ENCODE measurements around the gene ASIC2.

ASIC2 gene

DNA sequence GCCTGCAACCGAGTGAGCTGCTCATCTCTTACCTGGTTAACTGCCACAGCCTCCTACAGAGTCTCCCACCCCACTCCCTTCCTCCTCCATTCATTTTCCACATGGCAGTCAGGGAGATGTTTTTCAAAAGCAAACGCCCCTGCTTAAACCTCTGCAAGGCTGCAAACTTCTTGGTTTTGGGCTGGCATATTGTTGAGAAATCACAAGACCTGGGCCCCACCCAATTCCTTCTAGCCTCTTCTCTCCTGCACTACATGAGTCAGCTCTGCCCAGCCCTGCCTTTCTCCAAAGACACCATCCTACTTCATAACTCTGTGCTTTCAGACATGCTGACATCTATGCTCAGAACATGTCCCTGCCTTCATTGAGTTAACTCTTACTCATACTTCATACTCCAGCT lies 165.4 kb downstream of the ASIC2 start:
- Histone ChIP-seq H4K91ac (ENCODE audit: low read depth, low read length, poor library complexity) (no peak overlapping the region), H2AK5ac (ENCODE audit: low read depth, low read length) (no peak overlapping the region), H3K9ac (ENCODE audit: low read depth, low read length, poor library complexity) (no peak overlapping the region), H3K27me3 (ENCODE audit: control insufficient read depth in 3 of 3, insufficient read depth in 3 of 3, low read depth in 1 of 3, low read length in 3 of 3) (peaks cover 0 to 6% (median 0%) of the 10 kb centered on the region in 3 experiments), H4K8ac (ENCODE audit: low read depth, low read length) (no peak overlapping the region), H3K23ac (ENCODE audit: low read depth, low read length, poor library complexity) (no peak overlapping the region), H2BK5ac (ENCODE audit: low read length) (no peak overlapping the region), H3K4me2 (ENCODE audit: insufficient read depth, low read length, poor library complexity, severe bottlenecking) (no peak overlapping the region), H3K4ac (ENCODE audit: low read length) (no peak overlapping the region), H2BK120ac (ENCODE audit: low read depth, low read length) (no peak overlapping the region), H2BK15ac (ENCODE audit: low read length) (no peak overlapping the region), H3K79me1 (ENCODE audit: low read depth, low read length) (no peaks in the 10 kb centered on the region), H3K9me3 (replicated peaks in 1 of 2; ENCODE audit: control insufficient read depth in 2 of 2, insufficient read depth in 1 of 2, low read depth in 1 of 2, low read length in 2 of 2) (no peaks in the 10 kb centered on the region), H3K4me3 (ENCODE audit: low read length in 2 of 2) (no peak overlapping the region), H3K14ac (ENCODE audit: low read length) (no peak overlapping the region), H3K36me3 (replicated peaks in 1 of 2; ENCODE audit: control insufficient read depth in 2 of 2, insufficient read depth in 2 of 2, low read length in 2 of 2) (no peaks in the 10 kb centered on the region), H3K27ac (replicated peaks; ENCODE audit: low read length) (no peak overlapping the region), H3K18ac (ENCODE audit: low read length) (no peak overlapping the region), H3K4me1 (ENCODE audit: control insufficient read depth in 2 of 2, insufficient read depth in 1 of 2, low read depth in 1 of 2, low read length in 2 of 2) (no peaks in the 10 kb centered on the region), H2AFZ (ENCODE audit: low read length) (no peak overlapping the region), H2BK12ac (ENCODE audit: low read length) (no peak overlapping the region)
- no peak for DNase-seq (ENCODE audit: low spot score)
- no CpG with 5 or more reads among the region's 2 CpGs for WGBS, 2 donors (ENCODE audit: extremely low coverage in 2 of 2, insufficient read length in 2 of 2, insufficient replicate concordance in 1 of 2)

DNA sequence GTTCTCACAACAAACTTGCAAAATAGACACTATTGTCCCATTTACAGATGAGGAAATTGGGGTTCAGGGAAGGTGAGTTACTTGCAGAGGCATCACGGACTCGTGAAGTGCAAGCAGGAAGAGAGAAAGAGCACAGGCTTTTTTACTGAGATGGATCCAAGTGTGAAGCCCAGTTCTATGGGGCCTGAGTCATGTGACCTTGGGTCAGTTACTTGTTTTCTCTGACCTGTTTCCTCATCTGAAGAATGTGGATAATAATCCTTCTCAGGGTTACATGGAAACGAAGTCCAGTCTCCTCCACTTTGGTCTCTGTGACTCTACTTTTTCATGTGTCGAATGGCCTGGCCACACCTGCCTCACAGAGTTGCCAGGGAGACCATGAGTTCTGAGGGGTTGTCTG lies 167.0 kb downstream of the ASIC2 start:
- H2BK15ac ChIP-seq (ENCODE audit: low read length), result no peak overlapping the region
- no peak overlapping the region for H2BK120ac ChIP-seq (ENCODE audit: low read depth, low read length)
- H3K79me1 ChIP-seq (ENCODE audit: low read depth, low read length), result no peaks in the 10 kb centered on the region
- no peak overlapping the region for H3K27ac ChIP-seq (replicated peaks; ENCODE audit: low read length)
- H3K14ac ChIP-seq (ENCODE audit: low read length), result no peak overlapping the region
- no peak overlapping the region for H4K91ac ChIP-seq (ENCODE audit: low read depth, low read length, poor library complexity)
- H3K4ac ChIP-seq (ENCODE audit: low read length), result no peak overlapping the region
- no peak overlapping the region for H2AFZ ChIP-seq (ENCODE audit: low read length)
- H3K27me3 ChIP-seq (ENCODE audit: control insufficient read depth in 3 of 3, insufficient read depth in 3 of 3, low read depth in 1 of 3, low read length in 3 of 3), result no peaks in the 10 kb centered on the region
- H2BK12ac ChIP-seq (ENCODE audit: low read length), result no peak overlapping the region
- no peak overlapping the region for H3K23ac ChIP-seq (ENCODE audit: low read depth, low read length, poor library complexity)
- peaks cover 0 to 1% of the 10 kb centered on the region in 2 donors for H3K9me3 ChIP-seq (replicated peaks in 1 of 2; ENCODE audit: control insufficient read depth in 2 of 2, insufficient read depth in 1 of 2, low read depth in 1 of 2, low read length in 2 of 2)
- no peak overlapping the region for H4K8ac ChIP-seq (ENCODE audit: low read depth, low read length)
- H3K36me3 ChIP-seq (replicated peaks in 1 of 2; ENCODE audit: control insufficient read depth in 2 of 2, insufficient read depth in 2 of 2, low read length in 2 of 2), result no peaks in the 10 kb centered on the region
- no peak overlapping the region for H3K18ac ChIP-seq (ENCODE audit: low read length)
- no peak overlapping the region for H3K4me2 ChIP-seq (ENCODE audit: insufficient read depth, low read length, poor library complexity, severe bottlenecking)
- no CpG with 5 or more reads among the region's 4 CpGs for WGBS, 2 donors (ENCODE audit: extremely low coverage in 2 of 2, insufficient read length in 2 of 2, insufficient replicate concordance in 1 of 2)
- no peak overlapping the region for H2BK5ac ChIP-seq (ENCODE audit: low read length)
- H3K9ac ChIP-seq (ENCODE audit: low read depth, low read length, poor library complexity), result no peak overlapping the region
- no peak overlapping the region for H2AK5ac ChIP-seq (ENCODE audit: low read depth, low read length)
- no peak for DNase-seq (ENCODE audit: low spot score)
- no peak overlapping the region for H3K4me3 ChIP-seq (ENCODE audit: low read length in 2 of 2)
- H3K4me1 ChIP-seq (ENCODE audit: control insufficient read depth in 2 of 2, insufficient read depth in 1 of 2, low read depth in 1 of 2, low read length in 2 of 2), result no peaks in the 10 kb centered on the region

DNA sequence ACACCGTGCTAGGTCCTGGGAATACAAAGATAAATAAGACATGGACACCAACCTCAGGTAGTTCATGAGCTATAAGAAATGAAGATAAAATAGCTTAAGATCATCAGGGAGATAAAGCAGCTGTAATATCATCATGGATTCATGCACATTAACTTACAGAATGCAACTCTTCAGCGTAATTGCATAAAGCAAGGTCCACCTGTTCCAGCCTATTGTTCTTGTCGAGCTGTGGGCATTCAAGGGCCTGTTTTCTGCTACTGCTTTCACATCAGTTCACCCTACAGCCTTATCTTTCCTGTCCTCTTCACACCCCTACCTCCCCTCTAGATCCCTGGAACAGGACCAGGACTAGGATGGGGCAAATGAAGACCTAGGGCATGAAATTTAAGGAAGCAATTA lies 167.5 kb downstream of the ASIC2 start:
- DNase-seq (ENCODE audit: low spot score), result no peak
- WGBS, 2 donors (ENCODE audit: extremely low coverage in 2 of 2, insufficient read length in 2 of 2, insufficient replicate concordance in 1 of 2), result no CpG with 5 or more reads among the region's 3 CpGs

DNA sequence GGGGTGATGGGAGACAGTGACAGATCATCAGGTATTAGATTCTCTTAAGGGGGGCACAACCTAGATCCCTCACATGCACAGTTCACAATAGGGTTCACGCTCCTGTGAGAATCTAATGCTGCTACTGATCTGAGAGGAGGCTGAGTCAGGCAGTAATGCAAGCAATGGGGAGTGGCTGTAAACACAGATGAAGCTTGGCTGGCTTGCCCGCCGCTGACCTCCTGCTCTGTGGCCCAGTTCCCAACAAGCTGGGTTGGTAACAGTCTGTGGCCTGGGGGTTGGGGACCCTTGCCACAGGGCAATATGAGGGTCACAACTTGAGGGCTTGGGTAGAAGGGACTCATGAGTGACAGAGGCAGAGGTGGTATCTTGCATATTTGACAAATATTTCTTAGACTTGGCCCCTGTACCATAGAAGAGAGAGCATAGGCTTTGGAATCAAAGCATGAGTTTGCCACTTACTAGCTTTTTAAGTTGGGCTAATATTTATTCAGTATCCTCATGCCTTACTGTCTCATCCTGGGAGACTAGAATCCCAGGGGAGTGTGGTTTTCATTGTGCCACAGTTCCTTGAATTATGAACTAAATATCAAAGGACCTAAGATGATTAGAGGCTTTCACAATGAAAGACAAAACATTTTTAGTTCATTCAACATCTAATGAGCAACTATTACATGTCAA lies 168.1 kb downstream of the ASIC2 start:
- Histone ChIP-seq H3K9ac (ENCODE audit: low read depth, low read length, poor library complexity) (no peak overlapping the region), H2BK5ac (ENCODE audit: low read length) (no peak overlapping the region), H4K8ac (ENCODE audit: low read depth, low read length) (no peak overlapping the region), H3K27me3 (ENCODE audit: control insufficient read depth in 3 of 3, insufficient read depth in 3 of 3, low read depth in 1 of 3, low read length in 3 of 3) (no peaks in the 10 kb centered on the region), H2BK120ac (ENCODE audit: low read depth, low read length) (no peak overlapping the region), H3K9me3 (replicated peaks in 1 of 2; ENCODE audit: control insufficient read depth in 2 of 2, insufficient read depth in 1 of 2, low read depth in 1 of 2, low read length in 2 of 2) (peaks cover 0 to 1% of the 10 kb centered on the region in 2 donors), H3K14ac (ENCODE audit: low read length) (no peak overlapping the region), H3K27ac (replicated peaks; ENCODE audit: low read length) (no peak overlapping the region), H3K36me3 (replicated peaks in 1 of 2; ENCODE audit: control insufficient read depth in 2 of 2, insufficient read depth in 2 of 2, low read length in 2 of 2) (no peaks in the 10 kb centered on the region), H2AFZ (ENCODE audit: low read length) (no peak overlapping the region), H3K79me1 (ENCODE audit: low read depth, low read length) (no peaks in the 10 kb centered on the region), H3K4ac (ENCODE audit: low read length) (no peak overlapping the region), H3K23ac (ENCODE audit: low read depth, low read length, poor library complexity) (no peak overlapping the region), H2BK12ac (ENCODE audit: low read length) (no peak overlapping the region), H2AK5ac (ENCODE audit: low read depth, low read length) (no peak overlapping the region), H3K4me2 (ENCODE audit: insufficient read depth, low read length, poor library complexity, severe bottlenecking) (no peak overlapping the region), H3K4me3 (ENCODE audit: low read length in 2 of 2) (no peak overlapping the region), H3K18ac (ENCODE audit: low read length) (no peak overlapping the region), H2BK15ac (ENCODE audit: low read length) (no peak overlapping the region), H3K4me1 (ENCODE audit: control insufficient read depth in 2 of 2, insufficient read depth in 1 of 2, low read depth in 1 of 2, low read length in 2 of 2) (no peaks in the 10 kb centered on the region), H4K91ac (ENCODE audit: low read depth, low read length, poor library complexity) (no peak overlapping the region)
- WGBS, 2 donors (ENCODE audit: extremely low coverage in 2 of 2, insufficient read length in 2 of 2, insufficient replicate concordance in 1 of 2), result no CpG with 5 or more reads among the region's 3 CpGs
- DNase-seq (ENCODE audit: low spot score), result no peak

More for the DNA sequence above, 167.5 kb downstream of the ASIC2 start:
- Histone ChIP-seq H3K4me1 (ENCODE audit: control insufficient read depth in 2 of 2, insufficient read depth in 1 of 2, low read depth in 1 of 2, low read length in 2 of 2) (no peaks in the 10 kb centered on the region), H3K9ac (ENCODE audit: low read depth, low read length, poor library complexity) (no peak overlapping the region), H4K8ac (ENCODE audit: low read depth, low read length) (no peak overlapping the region), H3K23ac (ENCODE audit: low read depth, low read length, poor library complexity) (no peak overlapping the region), H3K4ac (ENCODE audit: low read length) (no peak overlapping the region), H3K9me3 (replicated peaks in 1 of 2; ENCODE audit: control insufficient read depth in 2 of 2, insufficient read depth in 1 of 2, low read depth in 1 of 2, low read length in 2 of 2) (peaks cover 0 to 1% of the 10 kb centered on the region in 2 donors), H2BK12ac (ENCODE audit: low read length) (no peak overlapping the region), H4K91ac (ENCODE audit: low read depth, low read length, poor library complexity) (no peak overlapping the region), H3K14ac (ENCODE audit: low read length) (no peak overlapping the region), H3K4me2 (ENCODE audit: insufficient read depth, low read length, poor library complexity, severe bottlenecking) (no peak overlapping the region), H3K36me3 (replicated peaks in 1 of 2; ENCODE audit: control insufficient read depth in 2 of 2, insufficient read depth in 2 of 2, low read length in 2 of 2) (no peaks in the 10 kb centered on the region), H3K27ac (replicated peaks; ENCODE audit: low read length) (no peak overlapping the region), H2BK5ac (ENCODE audit: low read length) (no peak overlapping the region), H2BK120ac (ENCODE audit: low read depth, low read length) (no peak overlapping the region), H2AK5ac (ENCODE audit: low read depth, low read length) (no peak overlapping the region), H2BK15ac (ENCODE audit: low read length) (no peak overlapping the region), H3K79me1 (ENCODE audit: low read depth, low read length) (no peaks in the 10 kb centered on the region), H3K18ac (ENCODE audit: low read length) (no peak overlapping the region), H3K27me3 (ENCODE audit: control insufficient read depth in 3 of 3, insufficient read depth in 3 of 3, low read depth in 1 of 3, low read length in 3 of 3) (no peaks in the 10 kb centered on the region), H2AFZ (ENCODE audit: low read length) (no peak overlapping the region), H3K4me3 (ENCODE audit: low read length in 2 of 2) (no peak overlapping the region)

All from neuronal stem cell (in vitro differentiated cells).